GM21825 (cell line): ENCODE measurements around the gene CLIC5.

Source experiments
- ATAC-seq: cut with Tn5 transposase; IDR thresholded peaks from one replicate; pipeline ENCODE4 v1.9.1; 2021; ENCODE audit warnings: mild to moderate bottlenecking, moderate library complexity; ENCODE audit not compliant: unreplicated experiment

Gene CLIC5

GRCh38 chr6:45900808-45901752, 114.6 kb downstream of the CLIC5 start:
- ATAC-seq, result no peak

- ATAC-seq, result no peak
These were observed 116.0 kb downstream of the CLIC5 start for GRCh38 chr6:45899683-45899946.

GRCh38 chr6:45898941-45899682, 116.5 kb downstream of the CLIC5 start:
- ATAC-seq, result no peak

- ATAC-seq, result no peak
These were observed 118.7 kb downstream of the CLIC5 start for GRCh38 chr6:45896783-45897441.

- ATAC-seq, result no peak
These were observed 120.1 kb downstream of the CLIC5 start for GRCh38 chr6:45895569-45895968.

GRCh38 chr6:45892696-45893245, 122.9 kb downstream of the CLIC5 start:
- ATAC-seq, result no peak

GRCh38 chr6:45892196-45892595, 123.5 kb downstream of the CLIC5 start:
- no peak for ATAC-seq

- ATAC-seq, result no peak
These were observed 128.9 kb downstream of the CLIC5 start for GRCh38 chr6:45886776-45887175.

- ATAC-seq, result no peak
These were observed 131.3 kb downstream of the CLIC5 start for GRCh38 chr6:45884336-45884735.

GRCh38 chr6:45882671-45883070, 133.0 kb downstream of the CLIC5 start:
- ATAC-seq, result no peak

- no peak for ATAC-seq
These were observed 133.8 kb downstream of the CLIC5 start for GRCh38 chr6:45881705-45882467.

- ATAC-seq, result no peak
These were observed 135.0 kb downstream of the CLIC5 start for GRCh38 chr6:45880676-45881075.

GRCh38 chr6:45880159-45880558, 135.5 kb downstream of the CLIC5 start:
- no peak for ATAC-seq

- ATAC-seq, result no peak
These were observed 137.6 kb downstream of the CLIC5 start for GRCh38 chr6:45877970-45878590.

- ATAC-seq, result no peak
These were observed 142.8 kb downstream of the CLIC5 start for GRCh38 chr6:45872827-45873365.

- ATAC-seq, result no peak
These were observed 145.1 kb downstream of the CLIC5 start for GRCh38 chr6:45870531-45870930.

- no peak for ATAC-seq
These were observed 151.0 kb downstream of the CLIC5 start for GRCh38 chr6:45864651-45865050.

GRCh38 chr6:45858691-45859090, 157.0 kb downstream of the CLIC5 start:
- no peak for ATAC-seq

GRCh38 chr6:45857827-45858226, 157.8 kb downstream of the CLIC5 start:
- ATAC-seq, result no peak
